Measurements from ENCODE around the gene KAT2A.

Gene KAT2A

GRCh38 chr17:42090964-42091790 is 30.0 kb downstream of the KAT2A start:
- no peak for DNase-seq

GRCh38 chr17:42088736-42089135 is 32.4 kb downstream of the KAT2A start:
- DNase-seq = no peak

- DNase-seq = no peak
Observed at GRCh38 chr17:42087736-42088705, 33.1 kb downstream of the KAT2A start.

- DNase-seq = no peak
Observed at GRCh38 chr17:42087042-42087701, 34.0 kb downstream of the KAT2A start.

- DNase-seq = no peak
Observed at GRCh38 chr17:42081516-42082129, 39.5 kb downstream of the KAT2A start.

- no peak for DNase-seq
Observed at GRCh38 chr17:42079541-42079940, 41.6 kb downstream of the KAT2A start.

- no peak for DNase-seq
Observed at GRCh38 chr17:42078396-42079043, 42.6 kb downstream of the KAT2A start.

GRCh38 chr17:42077755-42078154 is 43.4 kb downstream of the KAT2A start:
- no peak for DNase-seq

- no peak for DNase-seq
Observed at GRCh38 chr17:42076797-42077559, 44.2 kb downstream of the KAT2A start.

- no peak for DNase-seq
Observed at GRCh38 chr17:42075789-42076188, 45.4 kb downstream of the KAT2A start.

- DNase-seq = no peak
Observed at GRCh38 chr17:42072323-42073187, 48.6 kb downstream of the KAT2A start.

GRCh38 chr17:42071810-42072209 is 49.4 kb downstream of the KAT2A start:
- no peak for DNase-seq

- no peak for DNase-seq
Observed at GRCh38 chr17:42068979-42069378, 52.2 kb downstream of the KAT2A start.

GRCh38 chr17:42067371-42068091 is 53.6 kb downstream of the KAT2A start:
- peak in 1 of 2 experiments; percentile 58 for DNase-seq

- no peak for DNase-seq
Observed at GRCh38 chr17:42065201-42065600, 56.0 kb downstream of the KAT2A start.
